T-helper 9 cell (primary cell): Measurements from ENCODE around the gene ENTHD1.

Source experiments
- DNase-seq: peaks from one replicate; pipeline ENCODE4 v3.0.0-alpha.2; 2020
- total RNA-seq, 2 donors: gene quantifications; one replicate each; lab custom pipeline; 2026; lab: John Stamatoyannopoulos, UW

The ENTHD1 gene
- total RNA-seq, result 0 to 0.49 reads per million in 2 donors

GRCh38 chr22:39893526-39893925, at the start of gene ENTHD1:
Gene ENTHD1, minus strand, starts transcription at chr22:39893760. Its CDS starts 6,012 bp downstream, at chr22:39887748.
- no peak for DNase-seq

DNA sequence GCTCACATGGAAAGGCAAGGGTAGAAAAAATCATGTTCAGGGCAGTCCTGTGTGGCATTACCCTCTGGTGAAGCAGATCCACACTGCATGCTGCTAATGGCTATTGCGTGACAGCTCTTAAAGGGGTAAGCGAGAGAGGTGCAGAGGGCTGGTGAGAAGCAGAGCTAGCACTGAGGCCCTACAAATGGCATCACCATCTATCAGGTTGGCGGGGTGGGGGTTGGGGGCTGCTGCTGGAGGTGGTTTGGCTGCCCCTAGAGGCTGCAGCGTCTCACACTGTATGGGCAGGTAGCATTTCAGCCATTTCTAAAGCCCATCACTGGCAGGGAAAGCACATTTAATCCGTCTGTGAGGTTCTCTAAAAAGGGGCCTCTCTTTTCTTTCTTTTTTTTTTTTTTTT, 49.8 kb upstream of the ENTHD1 start:
- DNase-seq, result no peak

- no peak for DNase-seq
These were observed 49.1 kb upstream of the ENTHD1 start for GRCh38 chr22:39942439-39943230.

DNA sequence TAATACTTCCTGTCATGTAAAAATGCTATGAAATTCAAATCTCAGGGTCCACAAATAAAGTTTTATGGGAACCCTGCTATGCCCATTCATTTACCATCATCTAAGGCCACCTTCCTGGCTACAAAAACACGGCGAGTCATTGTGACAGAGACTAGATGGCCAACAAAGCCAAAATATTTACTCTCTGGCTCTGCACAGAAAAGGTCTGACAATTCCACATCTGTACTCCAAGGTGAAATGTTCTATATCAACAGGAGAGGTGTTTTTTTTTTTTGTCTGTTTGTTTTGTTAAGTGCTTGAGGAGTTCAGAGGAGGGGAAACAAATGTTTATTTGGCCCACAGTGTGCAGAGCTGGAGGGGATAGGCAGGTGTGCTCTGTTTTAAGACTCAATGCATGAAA, 48.0 kb upstream of the ENTHD1 start:
- no peak for DNase-seq

DNA sequence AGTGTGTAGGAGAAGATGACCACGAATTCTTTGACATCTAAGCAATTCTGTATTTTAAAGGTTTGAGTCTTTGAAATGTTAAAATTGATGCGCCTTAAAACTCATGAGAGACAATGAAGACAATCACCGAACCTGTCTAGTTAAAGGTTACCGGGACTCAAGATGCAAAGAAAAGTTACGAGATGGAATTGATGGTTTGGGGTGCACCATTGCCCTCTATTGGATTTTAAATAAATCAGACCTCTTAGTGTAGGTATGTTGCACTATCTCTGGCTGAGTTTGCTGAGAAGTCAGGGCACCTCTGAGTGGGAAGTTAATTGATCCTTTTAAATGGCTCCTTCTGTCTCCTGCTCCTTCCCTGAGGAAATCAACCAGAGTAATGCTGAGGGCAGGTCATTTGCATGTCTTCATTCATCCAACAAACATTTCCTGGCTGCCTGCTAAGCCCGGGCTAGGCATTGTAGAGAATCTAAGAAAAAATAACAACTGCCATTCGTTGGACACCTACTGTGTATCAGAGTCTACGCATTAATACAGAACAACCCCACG, 47.3 kb upstream of the ENTHD1 start:
- no peak for DNase-seq

DNA sequence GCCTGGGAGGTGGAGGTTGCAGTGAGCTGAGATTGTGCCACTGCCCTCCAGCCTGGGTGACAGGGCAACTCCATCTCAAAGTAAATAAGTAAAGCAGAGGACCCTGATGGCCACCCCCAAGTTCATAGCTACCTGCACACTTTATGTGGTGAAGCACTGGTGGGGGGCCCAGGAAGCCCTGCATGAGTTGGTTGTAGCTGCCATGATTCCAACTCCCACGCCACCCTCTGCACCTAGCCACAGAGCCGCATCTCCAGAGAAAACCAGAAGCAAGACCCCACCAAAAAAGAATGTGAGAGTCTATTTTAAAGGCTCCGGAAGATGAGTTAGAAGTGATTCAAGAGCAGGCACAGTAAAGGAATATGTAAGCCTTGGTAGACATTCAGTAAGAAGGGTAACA, 46.3 kb upstream of the ENTHD1 start:
- DNase-seq, result no peak

GRCh38 chr22:39938509-39939111, 45.0 kb upstream of the ENTHD1 start:
- no peak for DNase-seq

DNA sequence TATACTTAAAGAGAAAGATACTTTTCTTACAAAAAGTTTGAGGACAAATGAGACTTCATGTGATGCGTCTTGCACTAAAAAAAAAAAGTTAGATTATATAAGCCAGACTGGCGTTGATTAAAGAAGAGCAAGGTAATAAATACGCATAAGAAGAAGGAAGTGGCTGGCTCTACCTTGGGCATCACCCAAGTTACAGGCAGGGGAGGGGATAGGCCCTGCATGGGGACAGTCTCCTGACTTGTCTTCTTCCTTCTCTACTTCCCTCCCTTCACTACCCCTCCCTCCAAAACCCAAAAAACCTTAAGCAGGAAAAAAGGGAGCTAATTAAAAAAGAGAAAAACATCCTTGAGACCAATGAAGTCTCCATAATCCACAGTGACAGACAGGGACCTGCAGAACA, 44.3 kb upstream of the ENTHD1 start:
- DNase-seq, result no peak

DNA sequence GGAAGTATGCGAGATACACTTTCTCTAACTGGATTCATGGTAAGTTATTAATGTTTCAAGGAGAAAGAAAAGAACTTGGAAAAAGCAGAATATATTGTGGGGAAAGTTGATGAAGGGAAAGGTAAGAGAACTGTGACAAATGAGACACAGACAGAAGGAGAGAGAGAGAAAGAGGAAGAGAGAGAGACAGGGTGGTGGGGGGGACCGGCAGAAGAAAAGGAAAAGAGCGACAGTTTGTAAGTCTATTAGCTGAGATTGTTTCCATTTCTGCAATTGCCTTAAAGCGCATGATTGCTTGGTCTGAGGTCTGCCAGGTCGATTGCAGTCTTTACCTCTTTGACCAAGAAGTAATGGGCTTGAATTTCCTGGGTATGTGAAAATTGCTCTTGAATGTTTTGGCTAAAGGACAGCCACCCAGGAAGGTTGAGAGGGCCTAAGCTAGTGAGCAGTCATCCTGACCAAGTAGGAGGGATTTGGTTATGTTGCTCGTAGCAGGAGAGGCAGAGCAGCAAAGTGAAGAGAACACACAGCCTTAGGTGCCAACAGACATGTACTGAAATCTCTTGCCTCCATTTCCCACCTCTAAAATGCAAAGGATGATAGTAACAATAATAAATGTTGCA, 43.1 kb upstream of the ENTHD1 start:
- no peak for DNase-seq

GRCh38 chr22:39935612-39936011, 42.1 kb upstream of the ENTHD1 start:
- no peak for DNase-seq

- no peak for DNase-seq
These were observed 41.6 kb upstream of the ENTHD1 start for GRCh38 chr22:39935116-39935515.

DNA sequence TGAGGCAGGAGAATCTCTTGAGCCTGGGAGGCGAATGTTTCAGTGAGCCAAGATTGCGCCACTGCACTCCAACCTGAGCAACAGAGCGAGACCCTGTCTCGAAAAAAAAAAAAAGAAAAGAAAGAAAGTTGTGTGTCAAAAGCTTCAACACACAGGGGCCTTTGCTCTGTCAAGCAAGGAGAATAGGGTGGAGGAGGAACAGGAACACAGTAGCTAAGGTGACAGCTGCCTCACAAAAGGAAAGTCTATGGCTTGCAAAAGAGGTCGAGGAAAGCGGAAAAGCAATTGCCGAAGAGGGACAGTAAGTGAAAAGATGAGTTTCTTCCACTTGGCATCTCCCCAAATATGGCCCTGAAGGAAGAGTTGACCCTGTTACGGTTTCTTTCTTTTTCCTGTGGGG, 40.2 kb upstream of the ENTHD1 start:
- no peak for DNase-seq

DNA sequence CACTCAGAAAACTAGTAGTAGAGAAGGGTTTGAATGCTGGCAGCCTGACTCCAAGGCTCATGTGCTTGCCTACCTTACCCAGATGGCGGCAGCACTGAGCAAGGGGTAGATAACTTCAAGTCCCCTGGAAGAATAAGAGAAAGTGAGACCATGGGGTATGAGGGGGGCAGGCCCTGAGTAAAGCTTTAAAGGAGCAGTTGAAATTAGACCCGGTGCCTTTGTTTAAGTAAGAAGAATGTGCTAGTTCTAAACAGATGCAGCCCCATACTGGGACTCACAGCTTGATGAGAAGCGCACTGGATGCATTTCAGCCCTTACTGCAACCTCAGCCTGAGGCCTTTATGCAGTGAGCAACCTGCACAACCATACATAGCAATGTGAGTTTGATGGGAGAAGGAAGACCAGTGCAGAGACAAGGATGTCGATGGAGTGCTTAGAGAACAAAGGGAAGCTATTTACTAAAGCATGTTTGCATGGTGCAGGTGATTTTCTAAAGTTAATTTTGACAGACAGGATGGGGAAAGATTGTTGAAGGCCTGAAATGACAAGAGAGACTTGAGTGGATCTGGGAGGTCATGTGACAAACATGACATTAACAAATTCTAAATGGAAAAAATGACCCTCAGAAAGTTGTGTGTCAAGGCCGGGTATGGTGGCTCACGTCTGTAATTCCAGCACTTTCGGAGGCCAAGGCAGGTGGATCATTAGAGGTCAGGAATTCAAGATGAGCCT, 39.5 kb upstream of the ENTHD1 start:
- peak; percentile 44 for DNase-seq

- DNase-seq, result no peak
These were observed 38.6 kb upstream of the ENTHD1 start for GRCh38 chr22:39932166-39932565.

GRCh38 chr22:39931251-39931650, 37.7 kb upstream of the ENTHD1 start:
- no peak for DNase-seq

GRCh38 chr22:39928536-39929520, 35.3 kb upstream of the ENTHD1 start:
- DNase-seq, result no peak

GRCh38 chr22:39927544-39927943, 34.0 kb upstream of the ENTHD1 start:
- DNase-seq, result no peak

- no peak for DNase-seq
These were observed 33.2 kb upstream of the ENTHD1 start for GRCh38 chr22:39926753-39927152.

DNA sequence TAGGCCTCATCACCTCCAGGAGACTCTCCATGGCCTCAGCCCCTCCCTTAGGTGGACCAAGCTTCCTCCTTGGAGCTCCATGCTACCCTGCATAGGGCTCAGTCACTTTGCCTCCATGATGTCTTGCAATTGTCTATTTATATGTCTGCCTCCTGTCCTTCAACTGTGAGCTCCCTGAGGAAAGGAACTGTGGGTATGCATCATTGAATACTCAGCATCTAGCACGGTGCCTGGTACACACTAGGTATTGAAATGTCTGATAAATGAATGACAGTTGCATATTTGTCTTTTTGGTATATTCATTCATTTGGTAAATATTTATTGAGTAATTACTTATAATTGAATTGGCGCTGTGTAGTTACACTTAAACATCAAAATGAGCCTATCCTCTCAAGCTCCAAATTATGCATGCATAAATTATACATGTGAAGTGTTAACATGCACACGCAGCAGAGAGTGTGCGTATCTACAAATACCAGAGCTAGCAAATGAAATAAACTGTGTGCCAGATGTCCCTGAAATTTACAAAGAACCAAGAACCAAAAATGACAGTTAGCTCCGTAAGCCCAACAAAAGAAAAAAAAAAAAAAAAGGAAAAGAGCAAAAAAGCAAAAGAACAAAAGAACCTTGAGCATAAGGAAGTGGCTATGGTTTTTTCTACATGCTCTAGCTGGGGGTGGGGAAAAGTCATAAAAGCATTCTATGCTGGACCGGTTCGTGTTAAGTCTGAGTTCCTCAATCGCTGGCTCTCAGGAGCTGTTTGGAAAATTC, 32.5 kb upstream of the ENTHD1 start:
- no peak for DNase-seq

DNA sequence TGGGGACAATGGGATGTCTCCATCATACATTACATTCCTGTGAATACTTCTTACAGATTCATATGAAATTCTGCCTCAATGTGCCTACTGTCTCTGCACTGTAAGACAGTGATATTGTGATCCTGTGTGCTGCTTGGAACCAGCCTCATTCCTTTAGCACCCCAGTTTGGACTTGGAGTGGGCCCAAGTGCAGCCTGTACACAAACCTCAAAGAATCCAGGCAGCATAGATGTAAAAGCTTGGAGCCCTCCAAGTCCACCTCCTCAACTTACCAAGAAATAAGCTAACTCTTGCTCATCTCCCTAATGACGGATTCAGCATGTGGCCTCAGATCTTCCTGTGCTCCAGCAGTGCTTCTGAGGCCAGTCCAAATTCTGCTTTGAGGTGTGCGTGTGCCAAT, 31.7 kb upstream of the ENTHD1 start:
- DNase-seq, result no peak

- no peak for DNase-seq
These were observed 30.7 kb upstream of the ENTHD1 start for GRCh38 chr22:39924286-39924685.
